ENCODE results near the gene MRC1. TPM values are rescaled to one million over a fixed set of nuclear protein-coding genes. Genes with fewer than 3 reads are reported as not detected.

The MRC1 gene
- total and polyA plus RNA-seq, 2 donors (not counting 1 experiment from before 2014, with no cell fraction given): 0.12 TPM; not detected in 1

- Histone ChIP-seq H3K27ac (ENCODE audit: low read length in 2 of 2) (no peak overlapping the region), H3K9ac (ENCODE audit: low read length) (no peak overlapping the region), H3K36me3 (replicated peaks in 1 of 2; ENCODE audit: control extremely low read depth in 1 of 2, control insufficient read depth in 1 of 2, extremely low read depth in 1 of 2, insufficient read depth in 2 of 2, low read length in 1 of 2) (no peaks in the 10 kb centered on the region), H3K79me2 (ENCODE audit: control insufficient read depth, insufficient read depth, low read length) (no peaks in the 10 kb centered on the region), H3K4me1 (ENCODE audit: control insufficient read depth in 2 of 2, insufficient read depth in 2 of 2, low read length in 2 of 2) (no peaks in the 10 kb centered on the region), H4K20me1 (ENCODE audit: control insufficient read depth, insufficient read depth, low read length, poor library complexity, severe bottlenecking) (no peaks in the 10 kb centered on the region), H3K4me3 (ENCODE audit: control extremely low read depth in 1 of 5, extremely low read depth in 1 of 5, insufficient read depth in 1 of 5, low read depth in 2 of 5, low read length in 4 of 5) (no peak overlapping the region), H3K27me3 (replicated peaks in 1 of 4; ENCODE audit: control extremely low read depth in 1 of 4, control insufficient read depth in 3 of 4, insufficient read depth in 4 of 4, low read length in 3 of 4) (no peaks in the 10 kb centered on the region), H3K4me2 (replicated peaks; ENCODE audit: low read depth, low read length, poor library complexity, severe bottlenecking) (no peak overlapping the region), H3K9me3 (ENCODE audit: control extremely low read depth in 1 of 3, control insufficient read depth in 2 of 3, insufficient read depth in 1 of 3, low read length in 2 of 3) (peaks cover 0 to 3% (median 0%) of the 10 kb centered on the region in 3 donors), H2AFZ (ENCODE audit: insufficient read depth, low read depth, low read length, poor library complexity, severe bottlenecking) (no peak overlapping the region)
- Mint-ChIP-seq H3K4me1 (no peaks in the 10 kb centered on the region), H3K4me3 (no peak overlapping the region), H3K9me3 (ENCODE audit: insufficient read depth) (peaks cover 8% of the 10 kb centered on the region), H3K27ac (no peak overlapping the region), H3K27me3 (peaks cover 12% of the 10 kb centered on the region)
- ATAC-seq (ENCODE audit: low read depth) (no peak), DNase-seq (no peak)
- ChIA-PET CTCF (no interaction called here), POLR2A (no interaction called here)
- no CpG with 5 or more reads among the region's 5 CpGs for WGBS (ENCODE audit: insufficient coverage)
- intact Hi-C loops (cut with micrococcal nuclease): no loop called here
- TF ChIP-seq EZH2 (IDR thresholded peaks at IDR 0.05; ENCODE audit: borderline replicate concordance, insufficient read depth, low read depth, low read length, poor library complexity, severe bottlenecking) (no peak), CTCF (IDR thresholded peaks at IDR 0.05) (no peak)
Observed at GRCh38 chr10:17768496-17768895, 40.7 kb upstream of the MRC1 start.

GRCh38 chr10:17768957-17769356 lies 40.2 kb upstream of the MRC1 start:
- Histone ChIP-seq H3K9ac (ENCODE audit: low read length) (no peak overlapping the region), H3K79me2 (ENCODE audit: control insufficient read depth, insufficient read depth, low read length) (no peaks in the 10 kb centered on the region), H3K9me3 (ENCODE audit: control extremely low read depth in 1 of 3, control insufficient read depth in 2 of 3, insufficient read depth in 1 of 3, low read length in 2 of 3) (peaks cover 0 to 3% (median 0%) of the 10 kb centered on the region in 3 donors), H3K27ac (ENCODE audit: low read length in 2 of 2) (no peak overlapping the region), H3K27me3 (replicated peaks in 1 of 4; ENCODE audit: control extremely low read depth in 1 of 4, control insufficient read depth in 3 of 4, insufficient read depth in 4 of 4, low read length in 3 of 4) (no peaks in the 10 kb centered on the region), H3K4me3 (ENCODE audit: control extremely low read depth in 1 of 5, extremely low read depth in 1 of 5, insufficient read depth in 1 of 5, low read depth in 2 of 5, low read length in 4 of 5) (no peak overlapping the region), H2AFZ (ENCODE audit: insufficient read depth, low read depth, low read length, poor library complexity, severe bottlenecking) (no peak overlapping the region), H4K20me1 (ENCODE audit: control insufficient read depth, insufficient read depth, low read length, poor library complexity, severe bottlenecking) (no peaks in the 10 kb centered on the region), H3K4me2 (replicated peaks; ENCODE audit: low read depth, low read length, poor library complexity, severe bottlenecking) (no peak overlapping the region), H3K4me1 (ENCODE audit: control insufficient read depth in 2 of 2, insufficient read depth in 2 of 2, low read length in 2 of 2) (no peaks in the 10 kb centered on the region), H3K36me3 (replicated peaks in 1 of 2; ENCODE audit: control extremely low read depth in 1 of 2, control insufficient read depth in 1 of 2, extremely low read depth in 1 of 2, insufficient read depth in 2 of 2, low read length in 1 of 2) (no peaks in the 10 kb centered on the region)
- DNase-seq (no peak), ATAC-seq (ENCODE audit: low read depth) (no peak)
- Mint-ChIP-seq H3K27me3 (peaks cover 12% of the 10 kb centered on the region), H3K9me3 (ENCODE audit: insufficient read depth) (peaks cover 8% of the 10 kb centered on the region), H3K4me3 (no peak overlapping the region), H3K27ac (no peak overlapping the region), H3K4me1 (no peaks in the 10 kb centered on the region)
- ChIA-PET CTCF (no interaction called here), POLR2A (no interaction called here)
- intact Hi-C loops (cut with micrococcal nuclease): no loop called here
- 54% methylated on average over 2 of the region's 5 CpGs for WGBS (ENCODE audit: insufficient coverage)
- no peak for TF ChIP-seq EZH2 (IDR thresholded peaks at IDR 0.05; ENCODE audit: borderline replicate concordance, insufficient read depth, low read depth, low read length, poor library complexity, severe bottlenecking)
- TF ChIP-seq CTCF (IDR thresholded peaks at IDR 0.05): no peak

Measured in B cell (primary cell).